GM21447 (cell line): ENCODE results near the gene COL25A1.

ENCODE experiments used
- ATAC-seq: cut with Tn5 transposase; IDR thresholded peaks from one replicate; pipeline ENCODE4 v1.9.1; 2021; ENCODE audit not compliant: unreplicated experiment

COL25A1 gene

GRCh38 chr4:109294006-109294405 lies 8.5 kb downstream of the COL25A1 start:
- peak; percentile 91 for ATAC-seq

DNA sequence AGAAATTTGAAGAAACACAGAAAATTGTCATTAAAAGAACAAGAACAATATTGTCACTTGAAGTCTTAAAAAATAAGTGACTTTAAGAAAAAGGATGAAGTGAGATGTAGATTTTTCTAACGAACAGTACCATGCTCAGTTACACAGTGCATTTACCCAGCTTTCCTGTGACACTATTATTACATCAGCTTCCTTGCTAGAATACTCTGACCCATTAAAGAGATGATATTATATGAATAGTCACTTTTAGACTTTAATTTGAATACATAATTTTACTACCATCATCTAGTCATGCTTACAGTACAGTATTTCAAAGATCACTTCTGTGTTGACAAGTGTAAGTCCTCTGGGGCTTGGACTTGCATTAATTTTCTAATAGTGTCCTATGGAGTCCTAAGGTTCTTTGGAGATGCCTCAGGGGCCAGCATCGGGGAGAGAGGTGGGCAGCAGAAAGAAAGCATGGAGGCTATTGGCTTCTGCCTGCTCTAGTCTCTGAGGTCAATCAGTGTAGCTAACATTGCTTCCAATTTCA lies 10.7 kb downstream of the COL25A1 start:
- no peak for ATAC-seq

DNA sequence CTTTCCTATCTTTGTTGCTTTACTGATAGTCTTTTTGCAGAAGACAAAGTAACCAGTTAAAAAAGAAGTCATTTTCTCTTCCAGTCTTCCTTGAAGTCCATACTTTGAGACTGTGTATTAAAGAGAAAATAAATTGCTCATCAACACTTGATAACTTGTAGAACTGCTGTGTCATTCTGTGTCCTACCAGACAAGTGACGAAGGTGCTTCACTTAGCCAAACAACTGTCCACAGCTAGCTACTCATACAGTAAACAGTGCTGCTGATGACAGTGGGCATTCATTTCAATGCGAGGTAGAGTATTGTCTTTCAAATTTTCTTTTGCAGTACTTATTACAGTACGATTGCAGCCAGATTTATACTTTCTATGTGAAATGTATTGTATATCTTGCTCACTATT lies 11.5 kb downstream of the COL25A1 start:
- no peak for ATAC-seq

- ATAC-seq: peak; percentile 84
Measured at GRCh38 chr4:109278594-109279031, 23.8 kb downstream of the COL25A1 start.

DNA sequence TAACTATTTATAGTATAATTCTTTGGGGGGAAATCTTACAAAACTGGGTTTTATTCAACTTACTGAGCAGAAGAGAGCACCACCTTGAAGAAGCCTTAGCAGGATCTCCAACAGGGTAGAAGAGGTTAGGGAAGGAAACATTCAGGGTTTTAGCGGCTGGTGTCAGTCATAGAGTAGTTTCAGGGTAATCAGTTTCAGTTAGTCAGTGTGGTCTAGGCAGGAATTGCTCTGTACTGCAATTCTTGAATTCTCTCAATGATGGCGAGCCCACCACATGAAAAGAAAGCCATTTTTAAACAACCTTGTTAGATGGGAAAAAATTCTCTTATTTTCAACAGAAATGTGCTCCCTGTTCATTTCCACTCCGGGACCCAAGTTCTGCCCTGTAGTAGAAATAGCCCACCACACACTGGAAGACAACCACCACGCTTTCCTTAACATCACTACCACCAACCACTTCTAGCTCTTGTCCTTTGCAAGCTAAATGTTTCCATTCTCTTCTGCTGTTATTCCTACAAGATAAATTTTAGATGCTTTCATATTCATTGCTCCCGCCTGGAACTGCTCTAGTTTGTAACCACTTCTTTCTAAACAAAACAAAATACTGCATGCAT lies 25.9 kb downstream of the COL25A1 start:
- ATAC-seq: peak; percentile 72

GRCh38 chr4:109275066-109275745 lies 27.3 kb downstream of the COL25A1 start:
- ATAC-seq: no peak

- no peak for ATAC-seq
Measured at GRCh38 chr4:109266891-109267290, 35.6 kb downstream of the COL25A1 start.

DNA sequence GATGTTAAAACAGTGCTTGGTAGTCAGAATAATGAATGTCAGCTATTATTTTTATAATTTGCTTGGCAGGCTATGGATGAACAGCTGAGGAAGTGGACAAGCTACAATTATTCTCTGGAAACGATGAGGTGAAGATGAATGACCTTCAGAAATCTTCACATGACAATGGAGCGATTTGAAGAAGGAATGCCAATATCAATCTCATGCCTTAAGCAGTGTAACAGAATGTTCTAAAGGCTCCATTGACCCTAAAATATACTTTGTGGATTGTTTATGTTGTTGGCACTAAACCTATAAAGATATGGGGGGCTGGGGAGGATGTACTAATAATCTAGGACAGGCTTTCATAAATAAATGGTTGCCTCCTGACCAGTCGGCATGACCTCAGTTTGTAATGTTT lies 36.2 kb downstream of the COL25A1 start:
- ATAC-seq: no peak

DNA sequence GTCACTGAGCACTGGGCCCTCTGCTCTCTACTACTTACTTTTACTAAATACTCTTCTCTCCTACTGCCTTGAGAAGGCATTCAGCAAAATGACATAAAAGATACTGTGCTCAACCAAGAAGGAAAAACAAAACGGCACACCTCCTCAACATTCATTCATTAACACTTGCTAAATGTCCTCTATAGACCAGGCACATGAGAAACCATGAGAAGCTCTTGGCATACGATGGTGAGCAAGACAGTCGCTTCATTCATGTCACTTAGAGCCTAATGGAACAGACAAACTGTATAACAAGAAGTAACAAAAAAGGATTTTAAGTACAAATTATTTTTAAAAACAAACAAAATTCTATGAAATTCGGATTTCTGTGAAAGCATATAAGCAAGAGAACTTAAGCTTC lies 38.7 kb downstream of the COL25A1 start:
- no peak for ATAC-seq

DNA sequence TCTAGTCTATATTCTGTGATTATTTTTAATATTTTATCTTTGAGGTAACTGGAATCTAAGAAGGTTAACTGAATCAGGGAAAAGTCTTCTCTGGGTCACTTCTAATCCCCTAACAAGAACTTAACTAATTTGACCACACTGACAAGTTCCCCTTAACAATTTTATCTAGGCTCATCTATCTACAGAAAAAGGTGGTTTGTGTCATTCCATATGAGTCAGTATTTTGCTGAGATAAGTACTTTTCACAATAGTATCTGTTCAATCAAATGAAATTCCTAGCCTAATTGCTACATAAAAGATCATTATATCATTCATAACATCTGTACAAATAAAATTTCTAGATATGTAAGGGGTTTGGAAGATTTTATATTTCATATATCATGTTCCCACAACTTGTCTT lies 45.6 kb downstream of the COL25A1 start:
- no peak for ATAC-seq

DNA sequence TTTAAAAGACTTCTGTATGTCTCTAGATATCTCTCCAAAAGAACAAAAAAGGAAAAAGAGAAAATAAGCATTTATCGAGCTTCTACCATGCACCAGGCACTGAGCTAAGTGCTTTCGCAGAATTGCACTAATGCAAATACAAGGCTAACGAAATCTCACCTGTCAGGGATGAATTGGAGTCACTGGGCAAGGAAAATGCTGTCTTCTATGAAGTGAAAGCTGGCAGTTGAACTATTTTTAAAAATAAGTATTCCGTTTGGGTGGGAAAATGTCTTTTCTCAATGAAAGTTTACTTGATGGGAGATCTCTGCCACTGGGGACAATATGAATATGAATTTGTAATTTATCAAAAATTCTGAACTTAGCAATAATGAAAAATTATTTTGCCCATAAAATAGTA lies 47.6 kb downstream of the COL25A1 start:
- ATAC-seq: no peak

DNA sequence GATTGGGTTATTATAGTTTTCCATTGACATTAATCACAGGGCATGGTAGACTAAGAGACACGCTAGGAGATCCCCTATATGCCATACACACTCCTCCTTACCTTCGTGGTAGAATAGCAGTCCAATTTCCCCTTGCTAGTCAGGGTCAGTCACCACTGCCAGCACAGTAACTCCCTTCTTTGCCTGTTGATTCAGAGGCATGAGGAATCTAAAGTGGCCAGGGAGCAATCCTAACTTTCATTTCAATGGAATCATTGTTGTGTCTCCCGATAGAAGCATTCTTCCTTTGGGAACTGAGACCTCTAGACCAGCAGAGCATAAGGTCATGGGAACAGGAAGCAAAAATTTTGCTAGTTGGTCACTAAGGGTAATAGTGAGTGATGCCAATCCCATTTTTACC lies 51.1 kb downstream of the COL25A1 start:
- ATAC-seq: no peak

- ATAC-seq: no peak
Measured at GRCh38 chr4:109248322-109248900, 54.0 kb downstream of the COL25A1 start.

DNA sequence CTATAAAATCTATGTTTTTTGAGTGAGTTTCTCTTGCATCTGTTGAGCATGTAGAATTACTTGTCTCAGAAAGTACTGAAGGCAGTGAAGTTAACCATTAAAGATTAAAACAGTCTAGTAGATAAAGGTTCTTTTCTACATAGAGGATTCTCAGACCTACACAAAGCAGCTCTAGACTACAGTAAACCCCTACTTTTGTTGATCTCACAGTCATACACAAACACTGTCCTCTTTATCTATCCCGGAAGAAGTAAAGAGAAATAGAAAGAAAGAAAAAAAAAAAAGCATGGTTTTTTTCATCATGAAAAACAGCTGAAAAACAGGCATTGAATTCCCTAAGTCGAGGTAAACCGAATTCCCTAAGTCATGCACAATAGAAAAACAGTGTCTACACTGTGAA lies 58.6 kb downstream of the COL25A1 start:
- ATAC-seq: no peak

DNA sequence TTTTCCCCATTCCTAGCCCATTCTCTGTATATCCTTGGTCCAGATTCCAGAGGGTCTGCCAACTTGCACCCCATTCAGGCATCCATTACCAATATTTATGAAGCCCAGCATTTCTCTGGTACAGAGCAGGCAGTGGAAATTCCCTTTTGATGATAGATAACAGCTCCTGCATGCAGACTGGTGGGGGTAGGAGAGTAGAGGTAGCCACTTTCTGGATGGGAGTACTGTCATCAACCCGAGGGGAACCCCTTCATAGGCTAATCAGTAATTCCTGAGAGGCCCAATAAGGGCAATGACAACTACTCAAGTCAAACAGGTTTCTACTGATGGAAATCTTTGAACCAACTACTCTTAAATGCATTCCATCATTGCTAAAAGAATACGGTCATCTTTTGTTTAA lies 63.7 kb downstream of the COL25A1 start:
- ATAC-seq: no peak

DNA sequence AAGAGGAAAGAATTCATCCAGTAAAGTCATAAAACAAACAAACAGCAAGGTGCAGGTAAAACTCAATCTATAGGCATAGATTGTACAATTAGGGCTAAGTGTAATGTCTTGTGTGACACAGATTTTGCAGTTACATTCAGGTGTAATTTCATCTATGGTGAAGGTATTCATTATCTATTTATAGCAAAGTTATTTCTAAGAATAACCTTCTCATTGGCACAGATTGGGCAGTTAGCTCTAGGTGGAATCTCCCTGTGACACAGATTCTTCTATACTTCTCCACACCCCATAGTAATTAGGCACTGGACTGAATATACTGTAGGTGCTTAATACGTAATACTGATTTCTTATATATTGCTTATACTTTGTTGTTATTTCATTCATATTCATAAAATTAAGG lies 66.8 kb downstream of the COL25A1 start:
- ATAC-seq: no peak

- no peak for ATAC-seq
Measured at GRCh38 chr4:109234596-109234995, 67.9 kb downstream of the COL25A1 start.

- ATAC-seq: no peak
Measured at GRCh38 chr4:109233570-109233969, 68.9 kb downstream of the COL25A1 start.

DNA sequence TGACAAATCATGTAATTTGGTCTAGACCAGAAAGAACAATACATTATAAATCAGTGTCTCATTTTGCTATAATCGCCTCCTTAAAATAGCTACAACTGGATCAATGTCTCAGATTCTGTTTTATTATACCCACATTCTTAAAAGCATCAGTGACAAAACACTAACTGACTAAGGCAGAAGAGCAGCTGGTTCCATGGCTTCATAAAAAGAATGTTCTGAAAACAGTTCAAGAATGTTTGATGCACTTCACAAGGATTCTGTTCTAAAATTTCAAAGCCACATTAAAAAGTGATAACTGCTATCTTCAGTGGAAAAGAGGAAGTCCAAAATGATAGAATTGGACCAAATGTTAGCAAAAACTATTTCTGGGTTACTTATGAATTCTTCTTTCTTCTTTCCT lies 69.8 kb downstream of the COL25A1 start:
- ATAC-seq: no peak

DNA sequence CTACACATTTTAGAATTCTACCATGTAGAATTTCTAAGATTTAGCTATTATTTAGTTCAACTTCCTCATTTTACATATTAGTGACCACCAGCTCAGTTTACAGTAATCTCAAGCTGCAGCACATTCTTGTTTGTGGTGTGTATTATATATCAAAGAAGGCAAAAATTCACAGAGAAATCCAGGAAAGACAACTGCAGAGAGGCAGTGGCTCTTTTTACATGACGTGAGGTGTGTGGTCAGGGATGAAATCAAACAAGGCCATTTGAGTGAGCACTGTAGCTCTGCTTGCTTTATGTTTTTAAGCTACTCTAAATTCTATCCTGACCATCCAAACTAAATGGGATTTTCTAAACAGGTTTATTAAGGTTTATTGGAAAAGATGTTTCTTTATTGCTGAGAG lies 71.1 kb downstream of the COL25A1 start:
- ATAC-seq: no peak

- no peak for ATAC-seq
Measured at GRCh38 chr4:109229028-109229427, 73.4 kb downstream of the COL25A1 start.

DNA sequence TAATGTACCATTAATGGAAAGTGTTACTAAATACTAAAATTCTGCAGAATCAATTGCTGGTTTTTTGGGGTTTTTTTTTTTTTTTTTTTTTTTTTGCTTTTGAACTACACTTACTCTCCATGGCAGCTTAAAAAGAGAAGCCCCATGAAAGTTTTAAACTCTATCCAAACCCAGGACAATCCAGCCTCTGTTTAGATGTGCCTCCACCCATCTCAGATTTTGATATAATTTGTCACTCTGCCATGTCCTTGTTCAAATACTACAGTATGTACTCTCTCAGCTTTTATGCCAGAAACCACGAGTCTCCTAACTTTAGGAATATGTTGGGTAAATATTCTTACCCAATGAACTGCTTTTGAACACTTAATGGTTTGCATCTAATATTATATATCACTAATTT lies 84.2 kb downstream of the COL25A1 start:
- no peak for ATAC-seq
